Peyer's patch (tissue), 4 donors: ENCODE results near the gene CD1C. TPM values are rescaled to one million over a fixed set of nuclear protein-coding genes. Genes with fewer than 3 reads are reported as not detected.

Experiments used
- DNase-seq, 3 donors: peaks; one replicate each; pipeline ENCODE4 v3.0.0-alpha.2; 2017 to 2019
- H3K27ac ChIP-seq, 4 donors: fragments of 200-600 bp; sonication (generic); one replicate each; pipeline ENCODE4 v1.5.1; 2016 to 2019
- H3K27me3 ChIP-seq, 2 donors: fragments of 200-600 bp; sonication (generic); one replicate each; pipeline ENCODE4 v1.5.1; 2019
- H3K36me3 ChIP-seq, 3 donors: fragments of 200-600 bp; sonication (generic); one replicate each; pipeline ENCODE4 v1.5.1; 2016 to 2019
- H3K4me1 ChIP-seq, 4 donors: fragments of 200-600 bp; sonication (generic); one replicate each; pipeline ENCODE4 v1.5.1; 2016 to 2019
- H3K4me3 ChIP-seq, 4 donors: fragments of 200-600 bp; sonication (generic); 1 replicate in 3 of 4; 2 replicates in 1 of 4; pipeline ENCODE4 v1.5.1; 2016 to 2019; ENCODE audit warnings: mild to moderate bottlenecking in 1 of 4
- H3K9me3 ChIP-seq, 4 donors: fragments of 200-600 bp; sonication (generic); one replicate each; pipeline ENCODE4 v1.5.1; 2016 to 2019; ENCODE audit warnings: mild to moderate bottlenecking in 1 of 4
- POLR2A ChIP-seq, 2 donors: fragments of 450-650 bp; IDR thresholded peaks; one replicate each; pipeline ENCODE4 v1.5.1; 2017; ENCODE audit warnings: antibody characterized with exemption in 2 of 2, mild to moderate bottlenecking in 2 of 2, moderate library complexity in 2 of 2
- total RNA-seq, 4 donors: library from RNA; depleted of rRNA; stranded (reverse); fragments of >200 nt; gene quantifications; one replicate each; pipeline ENCODE4 v1.1.0, GENCODE V29; 2016
- TF ChIP-seq, protein P1 (sequence below), 6 experiments: fragments of 450-650 bp in 4 of 6; fragments of 200-600 bp in 2 of 6; sonication (generic) in 1 of 6; IDR thresholded peaks; one replicate each; pipeline ENCODE4 v1.5.1; 2017 to 2019; ENCODE audit warnings: antibody characterized with exemption in 6 of 6, mild to moderate bottlenecking in 3 of 6, moderate library complexity in 1 of 6

The CD1C gene
- 10 to 100 TPM in 1 of 4 donors, 1 to 10 TPM in 1, not detected in 2; 1.3 to 15.7 TPM for total RNA-seq

DNA sequence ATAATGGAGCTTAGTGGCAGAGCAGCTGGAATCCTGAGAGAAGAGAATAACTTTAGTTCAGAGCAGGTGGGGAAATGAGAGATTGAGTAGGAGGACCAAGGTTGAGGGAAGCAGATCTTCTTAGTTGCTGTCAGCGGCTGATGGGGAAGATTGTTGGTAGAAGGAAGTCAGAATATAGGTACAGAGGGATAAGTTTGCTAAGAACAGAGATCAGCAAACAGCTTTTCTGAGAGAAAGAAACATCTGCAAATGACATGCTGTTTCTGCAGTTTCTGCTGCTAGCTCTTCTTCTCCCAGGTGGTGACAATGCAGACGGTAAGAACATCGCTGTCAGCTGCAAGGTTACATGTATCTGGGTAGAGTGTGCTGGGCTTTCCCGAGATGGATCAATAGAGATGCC lies at the start of gene CD1C:
Gene CD1C (plus strand): TSS at position 113 of the 400 bp plus-strand sequence. CDS start 142 bp downstream, at position 255.
- TF ChIP-seq POLR2A (IDR thresholded peaks at IDR 0.05): no peak
- no peaks in the 10 kb centered on the region for H3K9me3 ChIP-seq
- DNase-seq: no peak

DNA sequence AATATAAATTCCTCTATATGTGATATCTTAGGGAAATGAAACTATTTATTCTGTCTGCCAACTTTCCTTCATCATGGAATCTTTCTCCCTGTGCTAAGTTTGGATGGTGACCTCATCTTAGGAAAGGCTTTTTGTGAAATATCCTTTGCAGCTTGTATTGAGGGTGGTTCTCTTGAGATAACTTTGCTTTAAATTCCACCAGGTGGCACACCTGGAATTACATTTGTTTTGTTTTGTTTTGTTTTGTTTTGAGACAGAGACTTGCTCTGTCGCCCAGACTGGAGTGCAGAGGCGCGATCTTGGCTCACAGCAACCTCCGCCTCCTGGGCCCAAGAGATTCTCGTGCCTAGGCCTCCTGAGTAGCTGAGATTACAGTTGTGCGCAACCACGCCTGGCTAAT lies 43.1 kb upstream of the CD1C start:
- Histone ChIP-seq H3K27me3 (no peaks in the 10 kb centered on the region), H3K9me3 (no peaks in the 10 kb centered on the region), H3K4me1 (peaks cover 0 to 8% (median 0%) of the 10 kb centered on the region in 4 donors), H3K36me3 (no peaks in the 10 kb centered on the region), H3K27ac (no peak overlapping the region), H3K4me3 (no peak overlapping the region)
- TF ChIP-seq POLR2A (IDR thresholded peaks at IDR 0.05): no peak
- TF ChIP-seq, protein P1, sequence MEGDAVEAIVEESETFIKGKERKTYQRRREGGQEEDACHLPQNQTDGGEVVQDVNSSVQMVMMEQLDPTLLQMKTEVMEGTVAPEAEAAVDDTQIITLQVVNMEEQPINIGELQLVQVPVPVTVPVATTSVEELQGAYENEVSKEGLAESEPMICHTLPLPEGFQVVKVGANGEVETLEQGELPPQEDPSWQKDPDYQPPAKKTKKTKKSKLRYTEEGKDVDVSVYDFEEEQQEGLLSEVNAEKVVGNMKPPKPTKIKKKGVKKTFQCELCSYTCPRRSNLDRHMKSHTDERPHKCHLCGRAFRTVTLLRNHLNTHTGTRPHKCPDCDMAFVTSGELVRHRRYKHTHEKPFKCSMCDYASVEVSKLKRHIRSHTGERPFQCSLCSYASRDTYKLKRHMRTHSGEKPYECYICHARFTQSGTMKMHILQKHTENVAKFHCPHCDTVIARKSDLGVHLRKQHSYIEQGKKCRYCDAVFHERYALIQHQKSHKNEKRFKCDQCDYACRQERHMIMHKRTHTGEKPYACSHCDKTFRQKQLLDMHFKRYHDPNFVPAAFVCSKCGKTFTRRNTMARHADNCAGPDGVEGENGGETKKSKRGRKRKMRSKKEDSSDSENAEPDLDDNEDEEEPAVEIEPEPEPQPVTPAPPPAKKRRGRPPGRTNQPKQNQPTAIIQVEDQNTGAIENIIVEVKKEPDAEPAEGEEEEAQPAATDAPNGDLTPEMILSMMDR (IDR thresholded peaks at IDR 0.05): peak in 1 of 6 experiments; percentile 19
- no peak for DNase-seq

More for the DNA sequence above, at the start of gene CD1C:
- Histone ChIP-seq H3K4me3 (no peak within 1 kb of the TSS), H3K27ac (peak within 1 kb of the TSS in 1 of 4 donors; percentile 69), H3K4me1 (peaks cover 0 to 3% (median 0%) of the 10 kb centered on the region in 4 donors), H3K27me3 (no peaks in the 10 kb centered on the region), H3K36me3 (no peaks in the 10 kb centered on the region)

DNA sequence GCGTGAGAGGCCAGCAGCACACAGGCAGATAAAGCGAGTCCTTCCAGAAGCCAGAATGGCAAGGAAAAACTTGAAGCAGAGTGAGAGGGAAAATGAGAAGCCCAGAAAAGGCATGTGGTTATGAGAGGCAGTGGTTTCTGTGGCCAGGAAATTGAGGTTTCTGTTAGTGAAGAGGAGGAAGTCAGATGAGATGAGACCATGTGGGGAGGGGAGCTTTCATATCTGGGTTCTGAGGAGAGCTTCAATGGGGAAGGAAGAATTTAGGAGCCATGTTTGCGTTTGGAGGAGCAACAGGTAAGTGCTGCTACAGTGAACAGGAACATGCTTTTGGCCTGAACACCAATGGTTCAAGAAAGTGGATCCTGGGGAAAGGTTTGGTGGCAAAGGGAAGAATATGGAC lies 41.6 kb upstream of the CD1C start:
- no peaks in the 10 kb centered on the region for H3K36me3 ChIP-seq

DNA sequence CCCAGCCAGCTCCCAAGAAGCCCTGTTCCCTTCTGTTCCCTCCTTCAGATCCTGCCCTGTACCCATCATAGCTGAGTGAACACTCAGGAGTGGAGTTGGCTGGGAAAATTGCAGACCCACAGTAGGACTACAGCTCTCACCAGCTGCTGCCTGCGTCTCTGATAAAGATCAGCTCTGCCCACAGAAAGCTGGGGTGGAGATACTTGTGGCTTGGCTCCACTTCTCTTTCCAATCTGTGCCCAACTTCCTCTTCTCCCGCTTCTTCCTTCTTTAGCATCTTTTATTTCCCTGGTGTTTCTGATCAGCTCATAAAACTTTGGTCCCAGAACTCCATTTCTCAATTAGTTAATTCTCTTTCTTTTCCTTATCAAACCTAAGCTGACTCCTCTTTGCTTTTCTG lies 41.0 kb upstream of the CD1C start:
- no peak overlapping the region for H3K4me3 ChIP-seq
- no peak overlapping the region for H3K27ac ChIP-seq
- no peaks in the 10 kb centered on the region for H3K36me3 ChIP-seq
- DNase-seq: no peak
- H3K4me1 ChIP-seq: peaks cover 0 to 8% (median 0%) of the 10 kb centered on the region in 4 donors
- H3K9me3 ChIP-seq: no peaks in the 10 kb centered on the region
- TF ChIP-seq, protein P1 (IDR thresholded peaks at IDR 0.05): no peak
- no peak for TF ChIP-seq POLR2A (IDR thresholded peaks at IDR 0.05)
- no peaks in the 10 kb centered on the region for H3K27me3 ChIP-seq

More for the DNA sequence above, 41.6 kb upstream of the CD1C start:
- Histone ChIP-seq H3K9me3 (no peaks in the 10 kb centered on the region), H3K27me3 (no peaks in the 10 kb centered on the region), H3K4me1 (peaks cover 0 to 8% (median 0%) of the 10 kb centered on the region in 4 donors), H3K27ac (no peak overlapping the region), H3K4me3 (no peak overlapping the region)
- no peak for TF ChIP-seq POLR2A (IDR thresholded peaks at IDR 0.05)
- TF ChIP-seq, protein P1 (IDR thresholded peaks at IDR 0.05): no peak
- DNase-seq: peak in 2 of 3 donors; percentile 85 to 86

DNA sequence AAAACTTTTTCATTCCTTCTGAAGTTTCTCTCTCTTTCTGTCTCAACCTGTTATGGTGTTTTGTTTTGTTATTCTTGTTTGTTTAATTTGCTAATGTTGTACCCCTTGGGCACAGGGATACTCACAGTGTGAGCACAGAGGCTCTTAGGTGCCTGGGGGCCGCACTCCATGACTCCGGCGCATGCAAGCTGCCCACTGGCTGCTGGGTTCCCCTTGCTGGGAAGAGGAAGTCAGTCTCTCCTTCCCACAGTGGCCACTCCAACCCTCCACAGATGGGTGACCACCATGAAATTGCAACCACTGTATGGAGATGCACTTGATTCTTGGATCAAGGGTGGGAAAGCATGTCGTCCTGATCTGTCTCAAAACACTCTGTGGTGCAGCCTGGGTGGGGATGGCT lies 40.1 kb upstream of the CD1C start:
- no peak overlapping the region for H3K4me3 ChIP-seq
- no peaks in the 10 kb centered on the region for H3K36me3 ChIP-seq
- peaks cover 0 to 8% (median 0%) of the 10 kb centered on the region in 4 donors for H3K4me1 ChIP-seq
- DNase-seq: no peak
- H3K9me3 ChIP-seq: no peaks in the 10 kb centered on the region
- TF ChIP-seq POLR2A (IDR thresholded peaks at IDR 0.05): no peak
- TF ChIP-seq, protein P1 (IDR thresholded peaks at IDR 0.05): no peak
- no peak overlapping the region for H3K27ac ChIP-seq
- H3K27me3 ChIP-seq: no peaks in the 10 kb centered on the region

DNA sequence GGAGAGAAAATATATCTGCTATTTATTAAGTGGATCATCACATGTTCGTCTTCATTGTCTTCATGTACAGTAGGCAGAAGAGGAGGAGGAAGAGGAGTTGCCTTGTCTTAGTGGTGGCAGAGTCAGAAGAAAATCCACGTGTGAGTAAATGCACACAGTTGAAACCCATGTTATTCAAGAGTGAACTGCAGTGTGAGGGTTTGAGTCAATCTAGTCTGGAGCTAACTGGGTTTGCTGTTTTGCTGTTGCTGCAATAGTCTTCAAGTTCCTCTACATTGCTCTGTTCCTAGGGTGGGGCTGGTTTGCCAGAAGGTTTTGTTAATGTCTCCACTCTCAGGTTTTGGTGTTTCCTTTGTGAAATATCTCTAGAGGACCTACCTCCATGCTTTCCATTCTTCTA lies 38.6 kb upstream of the CD1C start:
- Histone ChIP-seq H3K4me3 (no peak overlapping the region), H3K27me3 (no peaks in the 10 kb centered on the region), H3K36me3 (no peaks in the 10 kb centered on the region), H3K9me3 (no peaks in the 10 kb centered on the region), H3K27ac (no peak overlapping the region), H3K4me1 (peaks cover 0 to 8% (median 0%) of the 10 kb centered on the region in 4 donors)
- no peak for DNase-seq
- TF ChIP-seq, protein P1 (IDR thresholded peaks at IDR 0.05): no peak
- TF ChIP-seq POLR2A (IDR thresholded peaks at IDR 0.05): no peak
